Testis (tissue), 2 donors: ENCODE results near the gene BRAF.

ENCODE experiments used
- CTCF ChIP-seq, 3 experiments: fragments of 450-650 bp in 2 of 3; fragments of 200-600 bp in 1 of 3; sonication (generic) in 1 of 3; IDR thresholded peaks; one replicate each; pipeline ENCODE4 v1.5.1; 2016 to 2019; ENCODE audit warnings: antibody characterized with exemption in 3 of 3, mild to moderate bottlenecking in 2 of 3, moderate library complexity in 1 of 3
- POLR2A ChIP-seq: fragments of 450-650 bp; IDR thresholded peaks from one replicate; pipeline ENCODE4 v1.6.1; 2017; ENCODE audit warnings: antibody characterized with exemption, mild to moderate bottlenecking, moderate library complexity

DNA sequence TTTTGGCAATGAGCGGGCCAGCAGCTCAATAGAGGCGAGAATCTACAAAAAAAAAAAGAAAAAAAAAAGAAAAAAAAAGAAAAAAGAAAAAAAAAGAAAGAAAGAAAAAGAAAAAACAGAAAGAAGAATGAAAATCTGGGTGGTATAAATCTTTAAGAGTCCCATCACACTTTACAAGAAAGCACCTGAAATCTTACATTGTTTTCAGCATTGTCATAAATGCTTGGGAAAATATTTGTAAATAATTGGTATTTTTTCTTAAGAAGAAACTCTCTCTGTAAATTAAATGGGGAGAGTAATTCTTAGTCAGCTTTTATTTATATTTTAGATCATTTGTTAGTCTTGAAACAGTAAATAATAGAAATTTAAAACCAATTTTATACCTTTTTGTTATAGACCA, 190.0 kb downstream of the BRAF start:
- no peak for TF ChIP-seq CTCF (IDR thresholded peaks at IDR 0.05)
- no peak for TF ChIP-seq POLR2A
